ENCODE measurements around the gene MLLT10. TPM values are rescaled to one million over a fixed set of nuclear protein-coding genes. Genes with fewer than 3 reads are reported as not detected.

Gene MLLT10
- total RNA-seq, 1 donor from 2014 or later: 15.8 TPM

DNA sequence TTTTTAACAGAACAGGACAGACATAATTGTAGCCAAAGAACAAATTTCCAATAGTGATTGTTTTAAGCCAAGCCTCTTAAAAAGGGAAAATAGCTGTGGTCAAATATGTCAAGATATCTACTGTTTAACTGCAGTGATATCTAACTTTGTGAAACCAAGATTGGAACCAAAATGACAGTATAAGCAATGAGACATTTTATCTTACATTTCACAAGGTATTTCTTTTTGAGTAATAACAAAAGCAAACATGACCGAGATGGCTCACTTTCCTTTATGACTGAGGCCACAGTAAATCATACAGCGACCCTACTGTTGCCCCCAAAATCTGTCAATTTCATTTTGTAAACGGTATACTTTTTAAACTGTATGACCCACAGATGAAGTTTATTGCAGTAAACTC, 215.8 kb downstream of the MLLT10 start:
- no peak overlapping the region for H3K4me3 ChIP-seq (ENCODE audit: low read depth, low read length)
- TF ChIP-seq, protein P1, sequence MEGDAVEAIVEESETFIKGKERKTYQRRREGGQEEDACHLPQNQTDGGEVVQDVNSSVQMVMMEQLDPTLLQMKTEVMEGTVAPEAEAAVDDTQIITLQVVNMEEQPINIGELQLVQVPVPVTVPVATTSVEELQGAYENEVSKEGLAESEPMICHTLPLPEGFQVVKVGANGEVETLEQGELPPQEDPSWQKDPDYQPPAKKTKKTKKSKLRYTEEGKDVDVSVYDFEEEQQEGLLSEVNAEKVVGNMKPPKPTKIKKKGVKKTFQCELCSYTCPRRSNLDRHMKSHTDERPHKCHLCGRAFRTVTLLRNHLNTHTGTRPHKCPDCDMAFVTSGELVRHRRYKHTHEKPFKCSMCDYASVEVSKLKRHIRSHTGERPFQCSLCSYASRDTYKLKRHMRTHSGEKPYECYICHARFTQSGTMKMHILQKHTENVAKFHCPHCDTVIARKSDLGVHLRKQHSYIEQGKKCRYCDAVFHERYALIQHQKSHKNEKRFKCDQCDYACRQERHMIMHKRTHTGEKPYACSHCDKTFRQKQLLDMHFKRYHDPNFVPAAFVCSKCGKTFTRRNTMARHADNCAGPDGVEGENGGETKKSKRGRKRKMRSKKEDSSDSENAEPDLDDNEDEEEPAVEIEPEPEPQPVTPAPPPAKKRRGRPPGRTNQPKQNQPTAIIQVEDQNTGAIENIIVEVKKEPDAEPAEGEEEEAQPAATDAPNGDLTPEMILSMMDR (conservative IDR thresholded peaks at IDR 0.05; ENCODE audit: low read depth, low read length): no peak
- DNase-seq (ENCODE audit: low read depth): no peak

DNA sequence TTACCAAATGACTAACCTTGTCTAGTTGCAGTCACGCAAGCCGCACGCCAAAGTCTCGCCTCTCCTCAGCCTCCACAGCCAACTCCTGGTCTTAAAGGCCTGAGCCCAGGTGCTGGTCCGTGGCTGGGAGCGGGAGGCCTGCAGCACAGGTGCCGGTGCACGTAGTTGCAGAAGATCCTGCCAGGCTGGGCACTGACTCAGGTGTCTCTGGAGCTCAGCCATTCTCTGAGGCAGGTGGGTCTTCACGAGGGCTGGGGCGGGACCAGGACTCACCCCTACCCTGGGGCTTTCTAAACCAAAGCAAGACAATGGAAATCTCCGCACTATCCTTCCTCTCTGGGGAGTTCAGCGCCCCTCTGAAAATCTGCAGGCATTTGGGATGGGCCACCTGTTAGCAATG, 216.4 kb downstream of the MLLT10 start:
- no peak overlapping the region for H3K4me3 ChIP-seq (ENCODE audit: low read depth, low read length)
- DNase-seq (ENCODE audit: low read depth): no peak
- TF ChIP-seq, protein P1 (conservative IDR thresholded peaks at IDR 0.05; ENCODE audit: low read depth, low read length): no peak

DNA sequence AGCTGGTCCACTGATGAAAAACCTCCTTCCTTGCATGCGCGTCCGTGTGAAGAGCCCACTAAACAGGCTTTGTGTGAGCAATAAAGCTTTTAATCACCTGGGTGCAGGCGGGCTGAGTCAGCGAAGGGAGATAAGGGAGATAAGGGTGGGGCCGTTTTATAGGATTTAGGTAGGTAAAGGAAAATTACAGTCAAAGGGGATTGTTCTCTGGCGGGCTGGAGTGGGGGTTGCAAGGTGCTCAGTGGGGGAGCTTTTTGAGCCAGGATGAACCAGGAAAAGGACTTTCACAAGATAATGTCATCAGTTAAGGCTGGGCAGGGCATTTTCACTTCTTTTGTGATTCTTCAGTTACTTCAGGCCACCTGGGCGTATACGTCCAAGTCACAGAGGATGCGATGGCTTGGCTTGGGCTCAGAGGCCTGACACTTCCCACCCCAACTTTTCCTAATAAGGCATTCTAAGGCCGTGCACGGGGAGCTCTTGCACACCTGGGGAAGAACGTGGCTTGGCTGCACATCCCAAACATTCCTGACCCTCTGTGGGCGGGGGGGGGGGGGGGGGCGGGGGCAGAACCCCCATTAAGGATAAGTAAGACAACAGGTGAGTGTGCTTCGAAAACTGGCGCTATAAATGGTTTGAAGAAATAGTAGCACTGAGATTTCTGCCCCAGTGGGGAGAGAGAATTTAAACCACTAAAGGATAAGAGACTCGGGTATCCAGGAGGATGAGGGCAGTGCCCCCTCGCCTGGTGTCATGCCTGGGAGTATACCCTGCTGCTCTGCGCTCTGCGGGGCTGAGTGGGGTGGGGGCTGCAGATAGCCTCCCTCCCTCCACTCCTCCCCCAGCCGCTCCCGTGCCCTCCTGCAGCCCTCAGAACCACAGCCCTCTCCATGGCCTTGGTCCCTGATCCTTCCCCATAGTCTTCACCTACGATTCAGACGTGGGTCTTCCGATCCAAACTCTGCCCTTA, 217.6 kb downstream of the MLLT10 start:
- TF ChIP-seq, protein P1 (conservative IDR thresholded peaks at IDR 0.05; ENCODE audit: low read depth, low read length): no peak
- H3K4me3 ChIP-seq (ENCODE audit: low read depth, low read length): no peak overlapping the region
- no peak for DNase-seq (ENCODE audit: low read depth)

DNA sequence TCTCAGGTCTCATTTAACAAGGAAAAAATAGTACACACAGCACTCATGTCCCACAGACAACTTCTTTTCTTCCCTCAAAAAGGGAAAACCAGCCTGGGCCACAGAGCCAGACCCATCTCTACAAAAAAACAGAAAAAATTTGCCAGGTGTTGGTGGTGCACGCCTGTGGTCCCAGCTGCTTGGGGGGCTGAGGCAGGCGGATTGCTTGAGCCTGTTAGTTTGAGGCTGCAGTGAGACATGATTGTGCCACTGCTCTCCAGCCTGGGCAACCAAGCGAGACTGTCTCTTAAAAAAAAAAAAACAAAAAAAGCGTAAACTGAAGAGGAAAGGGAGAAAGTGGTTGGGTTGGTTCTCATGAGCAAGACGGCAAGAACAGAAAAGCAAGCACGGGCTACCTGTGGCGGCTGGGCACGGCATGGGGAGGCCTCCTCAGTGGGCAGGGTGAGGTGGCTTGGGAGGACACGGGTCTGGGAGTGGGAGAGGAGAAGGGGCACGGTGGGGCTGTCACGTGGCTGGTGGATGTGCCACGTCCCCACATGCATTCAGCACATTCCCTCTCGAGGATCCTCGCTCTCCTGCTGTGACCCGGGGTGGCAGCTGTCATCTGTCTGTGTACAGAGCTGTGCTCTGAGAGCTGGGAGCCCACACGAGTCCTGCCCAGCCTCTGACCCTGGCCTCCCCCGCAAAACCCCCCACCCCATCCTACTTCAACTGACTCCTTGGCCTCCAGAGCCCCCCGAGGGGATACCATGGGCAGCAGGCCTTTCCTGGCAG, 219.7 kb downstream of the MLLT10 start:
- H3K4me3 ChIP-seq (ENCODE audit: low read depth, low read length): no peak overlapping the region
- TF ChIP-seq, protein P1 (conservative IDR thresholded peaks at IDR 0.05; ENCODE audit: low read depth, low read length): no peak
- DNase-seq (ENCODE audit: low read depth): no peak

DNA sequence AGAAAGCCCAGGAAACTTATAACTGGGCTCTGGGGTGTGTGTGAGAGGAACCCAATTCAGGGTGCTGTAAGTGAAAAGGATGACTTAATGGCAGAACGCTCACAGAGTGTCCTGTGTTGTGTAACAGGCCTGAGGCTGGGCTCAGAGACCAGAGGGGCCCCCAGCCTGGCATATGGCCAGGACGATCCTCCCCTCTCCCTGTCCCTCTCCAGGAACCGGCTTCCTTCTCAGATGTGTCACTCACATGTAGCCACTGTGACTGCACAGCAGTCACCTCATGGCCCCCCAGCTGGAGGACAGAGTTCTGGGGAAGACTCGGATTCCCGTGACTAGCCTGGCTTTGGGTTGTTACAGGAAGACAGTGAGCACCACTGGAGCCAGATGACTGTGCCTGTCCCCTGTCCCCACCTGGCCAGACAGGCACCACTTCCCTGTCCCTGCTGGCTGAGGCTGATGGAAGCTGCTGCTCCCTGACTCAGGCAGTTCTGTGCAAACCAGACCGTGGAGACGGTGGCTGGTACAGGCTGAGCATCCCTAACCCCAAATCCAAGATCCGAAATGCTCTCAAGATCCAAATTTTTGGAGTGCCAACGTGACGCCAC, 220.5 kb downstream of the MLLT10 start:
- no peak overlapping the region for H3K4me3 ChIP-seq (ENCODE audit: low read depth, low read length)
- TF ChIP-seq, protein P1 (conservative IDR thresholded peaks at IDR 0.05; ENCODE audit: low read depth, low read length): no peak
- DNase-seq (ENCODE audit: low read depth): no peak

DNA sequence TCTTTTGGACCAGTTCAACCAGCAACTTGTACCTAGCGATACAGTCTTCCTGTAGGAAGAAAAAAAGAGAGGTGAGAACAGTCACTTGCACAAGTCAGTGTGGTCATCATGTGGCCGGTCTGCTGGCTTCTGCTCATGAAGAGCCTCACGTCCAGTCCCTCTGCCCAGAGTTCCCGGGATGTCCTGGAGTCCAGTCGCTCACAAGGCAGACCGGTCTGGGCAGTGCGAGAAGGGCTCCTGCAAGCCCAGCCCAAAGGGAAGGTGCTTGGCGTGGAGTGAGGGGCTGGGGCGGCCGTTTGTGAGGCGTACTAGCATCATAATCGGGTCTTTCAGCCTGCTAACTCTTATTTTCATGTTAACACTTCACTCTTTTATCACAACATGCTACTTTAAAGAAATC, 222.7 kb downstream of the MLLT10 start:
- TF ChIP-seq, protein P1 (conservative IDR thresholded peaks at IDR 0.05; ENCODE audit: low read depth, low read length): no peak
- no peak overlapping the region for H3K4me3 ChIP-seq (ENCODE audit: low read depth, low read length)
- DNase-seq (ENCODE audit: low read depth): no peak
